K562 (cell line): ENCODE measurements around the gene C3orf52. TPM values are rescaled to one million over a fixed set of nuclear protein-coding genes. Genes with fewer than 3 reads are reported as not detected.

Experiments
- ATAC-seq: fragments of 200-7000 bp; cut with Tn5 transposase; 3 replicates; pipeline ENCODE4 v1.9.1; 2020; ENCODE audit warnings: moderate library complexity
- BruUV-seq: library from RNA; stranded (reverse); fragments of 400-500 nt; replicated peaks from 2 replicates; lab custom pipeline; 2021; lab: Mats Ljungman, UMichigan
- CTCF ChIA-PET: fragments of 300-600 bp; formaldehyde crosslinking; extraction: SDS; loops from one replicate; lab custom pipeline; 2021; ENCODE audit warnings: low intra/inter-chr PET ratio; lab: Yijun Ruan, JAX
- POLR2A ChIA-PET: fragments of 300-600, 350-650 bp; sonication (Branson Sonifier 250); formaldehyde crosslinking; extraction: SDS; loops from one replicate; lab custom pipeline; 2021; ENCODE audit warnings: antibody characterized with exemption, inconsistent platforms; lab: Yijun Ruan, JAX
- DNase-seq, 4 experiments: peaks; one replicate each; pipeline versions ENCODE4 v3.0.0 to v3.0.0-alpha.2; 2011 to 2018; ENCODE audit warnings: low spot score in 3 of 4, mixed read lengths in 3 of 4; ENCODE audit errors: extremely low read depth in 1 of 4
- FAIRE-seq: peaks from 2 replicates; lab custom pipeline; 2011; peaks lifted over from hg19 to GRCh38; lab: Jason Lieb, UNC
- H2AFZ ChIP-seq: 2 replicates; pipeline ENCODE4 v1.6.0; 2011; ENCODE audit warnings: low read depth, low read length, control low read depth, inconsistent platforms
- H3K27ac ChIP-seq: fragments of 200-600 bp; 3 replicates; pipeline ENCODE4 v1.8.0; 2011; ENCODE audit warnings: low read depth, mild to moderate bottlenecking, control low read depth, inconsistent platforms, low read length, moderate library complexity, mixed read lengths; ENCODE audit errors: extremely low read depth
- H3K27me3 ChIP-seq, 2 experiments: fragments of 300-600 bp in 1 of 2; 2 replicates in 1 of 2; 3 replicates in 1 of 2; pipeline versions ENCODE4 v1.6.0 to v1.8.0; 2011; ENCODE audit warnings: inconsistent platforms in 2 of 2, low read length in 2 of 2, mild to moderate bottlenecking in 1 of 2, mixed read lengths in 1 of 2, moderate library complexity in 1 of 2; ENCODE audit not compliant: control insufficient read depth in 2 of 2, insufficient read depth in 2 of 2
- H3K36me3 ChIP-seq: fragments of 300-600 bp; 3 replicates; pipeline ENCODE4 v1.8.0; 2011; ENCODE audit warnings: mild to moderate bottlenecking, low read length, inconsistent platforms; ENCODE audit not compliant: control insufficient read depth, insufficient read depth
- H3K4me1 ChIP-seq, 2 experiments: fragments of 200-600 bp in 1 of 2; replicated peaks in 1 of 2; 2 replicates in 1 of 2; 3 replicates in 1 of 2; pipeline versions ENCODE4 v1.5.1 to v1.8.0; 2011; ENCODE audit warnings: inconsistent platforms in 2 of 2, low read length in 2 of 2, mild to moderate bottlenecking in 1 of 2, mixed read lengths in 1 of 2, moderate library complexity in 1 of 2; ENCODE audit not compliant: control insufficient read depth in 2 of 2, insufficient read depth in 2 of 2
- H3K4me2 ChIP-seq: 2 replicates; pipeline ENCODE4 v1.6.1; 2011; ENCODE audit warnings: low read length, control low read depth, inconsistent platforms, mixed read lengths; ENCODE audit not compliant: insufficient read depth
- H3K4me3 ChIP-seq: fragments of 200-600 bp; sonication (generic), shearing (Covaris generic); 2 replicates; pipeline ENCODE4 v1.5.1; 2016; ENCODE audit warnings: control low read depth, inconsistent platforms
- H3K79me2 ChIP-seq: fragments of 200-600 bp; 3 replicates; pipeline ENCODE4 v1.8.0; 2011; ENCODE audit warnings: low read length, inconsistent platforms; ENCODE audit not compliant: control insufficient read depth, insufficient read depth
- H3K9ac ChIP-seq, 2 experiments: 2 replicates each; pipeline versions ENCODE4 v1.6.0 to v1.6.1; 2011; ENCODE audit warnings: low read depth in 2 of 2, low read length in 2 of 2, control low read depth in 1 of 2, inconsistent platforms in 1 of 2, mild to moderate bottlenecking in 1 of 2, mixed read lengths in 1 of 2; ENCODE audit not compliant: insufficient read depth in 1 of 2
- H3K9me1 ChIP-seq: one replicate; pipeline ENCODE4 v1.6.0; 2011; ENCODE audit warnings: inconsistent platforms, mild to moderate bottlenecking, low read length, moderate library complexity; ENCODE audit not compliant: control insufficient read depth, insufficient read depth
- H3K9me3 ChIP-seq: replicated peaks from 2 replicates; pipeline ENCODE4 v1.5.1; 2011; ENCODE audit warnings: low read depth, low read length, inconsistent platforms; ENCODE audit not compliant: control insufficient read depth, insufficient read depth
- H4K20me1 ChIP-seq: replicated peaks from 2 replicates; pipeline ENCODE4 v1.6.1; 2011; ENCODE audit warnings: low read length, inconsistent platforms, mixed read lengths; ENCODE audit not compliant: control insufficient read depth, insufficient read depth
- HOMEZ ChIP-seq: fragments of 250-450 bp; sonication (Bioruptor Pico); IDR thresholded peaks from 2 replicates; pipeline ENCODE4 v1.4.0; 2020; ENCODE audit warnings: mild to moderate bottlenecking, moderate library complexity
- RCOR1 ChIP-seq, 2 experiments: IDR thresholded peaks; 2 replicates each; pipeline ENCODE4 v1.6.1; 2012; ENCODE audit warnings: low read depth in 2 of 2, low read length in 2 of 2, borderline replicate concordance in 1 of 2, improper control_type of control experiment in 1 of 2
- ZNF311 ChIP-seq: fragments of 250-450 bp; sonication (Bioruptor Pico); IDR thresholded peaks from 2 replicates; pipeline ENCODE4 v1.4.0; 2020; ENCODE audit warnings: mild to moderate bottlenecking, moderate library complexity
- ZZZ3 ChIP-seq: fragments of 450-650 bp; IDR thresholded peaks from 2 replicates; pipeline ENCODE4 v1.6.1; 2016; ENCODE audit warnings: antibody characterized with exemption, mild to moderate bottlenecking, moderate library complexity
- WGBS: fragments of 100-300 bp; shearing (Covaris generic); methylation state at CpG from one replicate; pipeline ENCODE4 v1.1.6; 2016; ENCODE audit warnings: low coverage, mixed read lengths; ENCODE audit not compliant: insufficient coverage; ENCODE audit errors: missing lambda C conversion rate; 5-methylcytosine and 5-hydroxymethylcytosine counted together
- in situ Hi-C: fragments of 300-500 bp; cut with MboI; formaldehyde crosslinking; loops from 4 replicates; pipeline ENCODE4 v1.15.0; 2018; ENCODE audit warnings: inconsistent platforms, mixed read lengths
- intact Hi-C: fragments of 100-400 bp; cut with micrococcal nuclease; formaldehyde crosslinking; loops from 2 replicates; pipeline ENCODE4 v1.14.2; 2022
- polyA plus RNA-seq, 8 experiments: library from polyadenylated mRNA; depleted of rRNA in 4 of 8; stranded (reverse) in 5 of 8; unstranded in 3 of 8; fragments of >200 nt; fragmentation: Nextera tagmentation in 2 of 8; fragmentation: Illumina TruSeq in 1 of 8; extraction: Ambion mirVana in 2 of 8; extraction: Trizol in 1 of 8; gene quantifications; 2 replicates each; pipeline versions ENCODE4 v1.2.1 to v1.2.3, GENCODE V29; 2011 to 2014; ENCODE audit warnings: inconsistent platforms in 1 of 8, missing spikeins in 1 of 8
- total RNA-seq, 7 experiments: library from RNA; depleted of rRNA in 6 of 7; stranded (reverse); fragments of >200 nt in 6 of 7; fragmentation: Illumina TruSeq in 2 of 7; extraction: Trizol in 2 of 7; gene quantifications; 2 replicates each; pipeline versions ENCODE4 v1.2.1 to v1.2.3, GENCODE V29; 2011 to 2021; ENCODE audit warnings: low replicate concordance in 1 of 7

Gene C3orf52
- total and polyA plus RNA-seq, 9 of the 15 experiments (the other 6 are each of a cell fraction or from before 2014, with no cell fraction given), result 2.8 to 6.1 (median 3.8) TPM

- TF ChIP-seq ZZZ3 (no peak), RCOR1 (IDR thresholded peaks at IDR 0.05; ENCODE audit: borderline replicate concordance in 1 of 2, low read depth in 2 of 2, low read length in 2 of 2) (no peak)
Measured at GRCh38 chr3:112117415-112117814, 31.2 kb downstream of the C3orf52 start (continued).

GRCh38 chr3:112117841-112118571 lies 31.8 kb downstream of the C3orf52 start:
- no peaks in the 10 kb centered on the region for H3K79me2 ChIP-seq
- 0 out of 3 replicates have a peak, but pooled peaks cover under 1% of the 10 kb centered on the region for H3K36me3 ChIP-seq
- ChIA-PET CTCF (interaction anchor here (0.6 kb wide), 1 partner anchor 149 kb away, joined by 4 read pairs; no protein-coding TSS in a partner anchor), POLR2A (no interaction called here)
- H3K4me1 ChIP-seq, result no peaks in the 10 kb centered on the region
- no peak overlapping the region for H3K9ac ChIP-seq
- ATAC-seq, result no peak
- TF ChIP-seq ZNF311 (CRISPR knock-in tag) (no peak), HOMEZ (CRISPR knock-in tag) (no peak)
- no TSS peak for BruUV-seq
- no peaks in the 10 kb centered on the region for H4K20me1 ChIP-seq
- WGBS, result 69% methylated on average over 3 of the region's 4 CpGs
- FAIRE-seq, result no peak
- H3K27me3 ChIP-seq, result no peaks in the 10 kb centered on the region
- no peaks in the 10 kb centered on the region for H3K9me1 ChIP-seq
- no peak overlapping the region for H2AFZ ChIP-seq
- H3K4me3 ChIP-seq, result no peak overlapping the region
- no peak overlapping the region for H3K27ac ChIP-seq
- peak in 1 of 4 experiments; percentile 7 for DNase-seq
- H3K4me2 ChIP-seq, result no peak overlapping the region
- in situ Hi-C loops (loop anchor here (25.0 kb wide), 1 partner anchor 394 kb away; no protein-coding TSS in a partner anchor), intact Hi-C loops (no loop called here)
- H3K9me3 ChIP-seq, result no peaks in the 10 kb centered on the region
